ENCODE data around the gene NLRP11.

Gene NLRP11

DNA sequence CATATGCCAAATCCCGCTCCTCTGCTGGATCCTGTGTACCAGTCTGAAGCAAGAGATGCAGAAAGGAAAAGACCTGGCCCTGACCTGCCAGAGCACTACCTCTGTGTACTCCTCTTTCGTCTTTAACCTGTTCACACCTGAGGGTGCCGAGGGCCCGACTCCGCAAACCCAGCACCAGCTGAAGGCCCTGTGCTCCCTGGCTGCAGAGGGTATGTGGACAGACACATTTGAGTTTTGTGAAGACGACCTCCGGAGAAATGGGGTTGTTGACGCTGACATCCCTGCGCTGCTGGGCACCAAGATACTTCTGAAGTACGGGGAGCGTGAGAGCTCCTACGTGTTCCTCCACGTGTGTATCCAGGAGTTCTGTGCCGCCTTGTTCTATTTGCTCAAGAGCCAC is 26.6 kb upstream of the NLRP11 start:
- WGBS (ENCODE audit: extremely low coverage, insufficient coverage, low lambda C conversion rate), result no CpG with 5 or more reads among the region's 14 CpGs
- no peak overlapping the region for H3K4ac ChIP-seq (ENCODE audit: low read depth, low read length)
- H3K23ac ChIP-seq (ENCODE audit: low read length), result no peak overlapping the region
- H3K4me3 ChIP-seq (ENCODE audit: low read length), result no peak overlapping the region
- H2BK5ac ChIP-seq (ENCODE audit: low read length), result no peak overlapping the region
- no peaks in the 10 kb centered on the region for H3K4me1 ChIP-seq (ENCODE audit: control insufficient read depth, low read depth, low read length)
- H2BK15ac ChIP-seq (replicated peaks; ENCODE audit: low read depth), result no peak overlapping the region
- H4K5ac ChIP-seq (ENCODE audit: low read length), result no peak overlapping the region
- H3K36me3 ChIP-seq (ENCODE audit: control insufficient read depth, insufficient read depth, low read length), result no peaks in the 10 kb centered on the region
- H3K27ac ChIP-seq (ENCODE audit: low read depth, low read length), result no peak overlapping the region
- no peaks in the 10 kb centered on the region for H3K27me3 ChIP-seq (ENCODE audit: insufficient read depth, low read length, poor library complexity)
- no peak for DNase-seq
- H2BK120ac ChIP-seq (ENCODE audit: low read depth, low read length), result no peak overlapping the region
- no peak overlapping the region for H3K18ac ChIP-seq (ENCODE audit: low read length)
- no peaks in the 10 kb centered on the region for H3K79me2 ChIP-seq (ENCODE audit: control insufficient read depth, insufficient read depth, low read length)
- no peak overlapping the region for H2AK5ac ChIP-seq (ENCODE audit: low read length)
- H3K56ac ChIP-seq (ENCODE audit: low read length), result no peak overlapping the region
- H3K4me2 ChIP-seq (ENCODE audit: low read length), result no peak overlapping the region
- no peaks in the 10 kb centered on the region for H3K79me1 ChIP-seq (ENCODE audit: low read length)
- H4K8ac ChIP-seq (ENCODE audit: low read depth, low read length), result no peak overlapping the region
- H3K9ac ChIP-seq (ENCODE audit: low read length), result no peak overlapping the region

DNA sequence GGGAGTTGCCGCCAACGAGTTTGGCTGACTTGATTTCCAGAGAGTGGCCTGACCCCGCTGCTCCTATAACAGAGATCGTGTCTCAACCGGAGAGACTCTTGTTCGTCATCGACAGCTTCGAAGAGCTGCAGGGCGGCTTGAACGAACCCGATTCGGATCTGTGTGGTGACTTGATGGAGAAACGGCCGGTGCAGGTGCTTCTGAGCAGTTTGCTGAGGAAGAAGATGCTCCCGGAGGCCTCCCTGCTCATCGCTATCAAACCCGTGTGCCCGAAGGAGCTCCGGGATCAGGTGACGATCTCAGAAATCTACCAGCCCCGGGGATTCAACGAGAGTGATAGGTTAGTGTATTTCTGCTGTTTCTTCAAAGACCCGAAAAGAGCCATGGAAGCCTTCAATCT is 26.2 kb upstream of the NLRP11 start:
- H3K36me3 ChIP-seq (ENCODE audit: control insufficient read depth, insufficient read depth, low read length), result no peaks in the 10 kb centered on the region
- H3K27ac ChIP-seq (ENCODE audit: low read depth, low read length), result no peak overlapping the region
- H2BK5ac ChIP-seq (ENCODE audit: low read length), result no peak overlapping the region
- no peak overlapping the region for H3K4me2 ChIP-seq (ENCODE audit: low read length)
- no peaks in the 10 kb centered on the region for H3K79me1 ChIP-seq (ENCODE audit: low read length)
- no peak overlapping the region for H2BK120ac ChIP-seq (ENCODE audit: low read depth, low read length)
- no peak overlapping the region for H3K23ac ChIP-seq (ENCODE audit: low read length)
- no peaks in the 10 kb centered on the region for H3K4me1 ChIP-seq (ENCODE audit: control insufficient read depth, low read depth, low read length)
- H3K4ac ChIP-seq (ENCODE audit: low read depth, low read length), result no peak overlapping the region
- no peak overlapping the region for H2AK5ac ChIP-seq (ENCODE audit: low read length)
- no peaks in the 10 kb centered on the region for H3K27me3 ChIP-seq (ENCODE audit: insufficient read depth, low read length, poor library complexity)
- no peak overlapping the region for H3K9ac ChIP-seq (ENCODE audit: low read length)
- H3K79me2 ChIP-seq (ENCODE audit: control insufficient read depth, insufficient read depth, low read length), result no peaks in the 10 kb centered on the region
- DNase-seq, result no peak
- H4K5ac ChIP-seq (ENCODE audit: low read length), result no peak overlapping the region
- H3K4me3 ChIP-seq (ENCODE audit: low read length), result no peak overlapping the region
- no peak overlapping the region for H4K8ac ChIP-seq (ENCODE audit: low read depth, low read length)
- no peak overlapping the region for H3K56ac ChIP-seq (ENCODE audit: low read length)
- WGBS (ENCODE audit: extremely low coverage, insufficient coverage, low lambda C conversion rate), result no CpG with 5 or more reads among the region's 23 CpGs
- H3K18ac ChIP-seq (ENCODE audit: low read length), result no peak overlapping the region
- H2BK15ac ChIP-seq (replicated peaks; ENCODE audit: low read depth), result no peak overlapping the region

DNA sequence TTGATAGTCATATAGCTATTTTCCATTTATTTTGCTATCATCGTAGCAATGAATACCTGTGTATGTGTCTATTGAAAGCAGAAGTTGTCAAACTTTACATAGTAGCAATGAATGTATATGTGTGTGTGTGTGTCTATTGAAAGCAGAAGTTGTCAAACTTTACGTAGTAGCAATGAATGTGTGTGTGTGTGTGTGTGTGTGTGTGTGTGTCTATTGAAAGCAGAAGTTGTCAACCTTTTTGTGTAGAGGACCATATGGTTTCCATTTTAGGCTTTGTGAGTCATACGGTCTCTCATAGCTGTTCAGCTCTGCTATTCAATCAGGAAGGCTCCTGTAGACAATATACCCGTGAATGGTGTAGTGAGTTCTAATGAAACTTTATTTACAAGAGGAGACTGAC is 25.4 kb upstream of the NLRP11 start:
- Histone ChIP-seq H3K27me3 (ENCODE audit: insufficient read depth, low read length, poor library complexity) (no peaks in the 10 kb centered on the region), H2AK5ac (ENCODE audit: low read length) (no peak overlapping the region), H2BK5ac (ENCODE audit: low read length) (no peak overlapping the region), H4K5ac (ENCODE audit: low read length) (no peak overlapping the region), H3K4me1 (ENCODE audit: control insufficient read depth, low read depth, low read length) (no peaks in the 10 kb centered on the region), H2BK15ac (replicated peaks; ENCODE audit: low read depth) (no peak overlapping the region), H3K18ac (ENCODE audit: low read length) (no peak overlapping the region), H3K27ac (ENCODE audit: low read depth, low read length) (no peak overlapping the region), H3K23ac (ENCODE audit: low read length) (no peak overlapping the region), H3K79me2 (ENCODE audit: control insufficient read depth, insufficient read depth, low read length) (no peaks in the 10 kb centered on the region), H3K56ac (ENCODE audit: low read length) (no peak overlapping the region), H2BK120ac (ENCODE audit: low read depth, low read length) (no peak overlapping the region), H3K4me3 (ENCODE audit: low read length) (no peak overlapping the region), H3K79me1 (ENCODE audit: low read length) (no peaks in the 10 kb centered on the region), H4K8ac (ENCODE audit: low read depth, low read length) (no peak overlapping the region), H3K9ac (ENCODE audit: low read length) (no peak overlapping the region), H3K36me3 (ENCODE audit: control insufficient read depth, insufficient read depth, low read length) (no peaks in the 10 kb centered on the region), H3K4ac (ENCODE audit: low read depth, low read length) (no peak overlapping the region), H3K4me2 (ENCODE audit: low read length) (no peak overlapping the region)
- DNase-seq, result no peak
- no CpG with 5 or more reads among the region's 4 CpGs for WGBS (ENCODE audit: extremely low coverage, insufficient coverage, low lambda C conversion rate)

DNA sequence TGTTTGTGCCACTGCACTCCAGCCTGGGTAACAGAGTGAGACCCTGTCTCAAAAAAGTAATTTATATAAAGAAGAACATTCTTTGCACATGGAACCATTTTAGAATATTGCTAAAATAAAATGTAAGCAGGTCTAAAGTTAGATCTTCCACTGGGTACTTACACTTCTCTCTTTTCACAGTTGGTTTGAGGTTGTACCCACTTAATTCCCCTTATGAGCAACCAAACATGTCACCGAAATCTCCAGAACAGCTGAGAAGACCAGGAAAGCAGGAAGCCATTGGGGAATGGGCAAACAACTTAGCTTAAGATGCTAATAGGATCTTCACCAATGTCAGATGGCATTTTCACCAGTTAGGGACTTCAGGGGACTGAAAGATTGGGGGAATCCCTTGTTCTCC is 23.4 kb upstream of the NLRP11 start:
- Histone ChIP-seq H3K79me2 (ENCODE audit: control insufficient read depth, insufficient read depth, low read length) (no peaks in the 10 kb centered on the region), H3K9ac (ENCODE audit: low read length) (no peak overlapping the region), H3K79me1 (ENCODE audit: low read length) (no peaks in the 10 kb centered on the region), H3K27me3 (ENCODE audit: insufficient read depth, low read length, poor library complexity) (no peaks in the 10 kb centered on the region), H3K4me2 (ENCODE audit: low read length) (no peak overlapping the region), H4K8ac (ENCODE audit: low read depth, low read length) (no peak overlapping the region), H4K5ac (ENCODE audit: low read length) (no peak overlapping the region), H3K23ac (ENCODE audit: low read length) (no peak overlapping the region), H3K27ac (ENCODE audit: low read depth, low read length) (no peak overlapping the region), H3K4me1 (ENCODE audit: control insufficient read depth, low read depth, low read length) (no peaks in the 10 kb centered on the region), H2AK5ac (ENCODE audit: low read length) (no peak overlapping the region), H3K18ac (ENCODE audit: low read length) (no peak overlapping the region), H3K36me3 (ENCODE audit: control insufficient read depth, insufficient read depth, low read length) (no peaks in the 10 kb centered on the region), H3K56ac (ENCODE audit: low read length) (no peak overlapping the region), H2BK15ac (replicated peaks; ENCODE audit: low read depth) (no peak overlapping the region), H2BK120ac (ENCODE audit: low read depth, low read length) (no peak overlapping the region), H3K4ac (ENCODE audit: low read depth, low read length) (no peak overlapping the region), H2BK5ac (ENCODE audit: low read length) (no peak overlapping the region), H3K4me3 (ENCODE audit: low read length) (no peak overlapping the region)
- no peak for DNase-seq
- no CpG with 5 or more reads among the region's 1 CpG for WGBS (ENCODE audit: extremely low coverage, insufficient coverage, low lambda C conversion rate)

GRCh38 chr19:55838906-55839305 is 7.1 kb upstream of the NLRP11 start:
- DNase-seq, result no peak
- Histone ChIP-seq H4K5ac (ENCODE audit: low read length) (no peak overlapping the region), H3K79me2 (ENCODE audit: control insufficient read depth, insufficient read depth, low read length) (no peaks in the 10 kb centered on the region), H3K4ac (ENCODE audit: low read depth, low read length) (no peak overlapping the region), H3K27me3 (ENCODE audit: insufficient read depth, low read length, poor library complexity) (no peaks in the 10 kb centered on the region), H3K18ac (ENCODE audit: low read length) (no peak overlapping the region), H2BK5ac (ENCODE audit: low read length) (no peak overlapping the region), H2BK15ac (replicated peaks; ENCODE audit: low read depth) (no peak overlapping the region), H3K23ac (ENCODE audit: low read length) (no peak overlapping the region), H3K56ac (ENCODE audit: low read length) (no peak overlapping the region), H3K27ac (ENCODE audit: low read depth, low read length) (no peak overlapping the region), H3K4me3 (ENCODE audit: low read length) (no peak overlapping the region), H2BK120ac (ENCODE audit: low read depth, low read length) (no peak overlapping the region), H3K4me1 (ENCODE audit: control insufficient read depth, low read depth, low read length) (no peaks in the 10 kb centered on the region), H3K36me3 (ENCODE audit: control insufficient read depth, insufficient read depth, low read length) (no peaks in the 10 kb centered on the region), H3K9ac (ENCODE audit: low read length) (no peak overlapping the region), H4K8ac (ENCODE audit: low read depth, low read length) (no peak overlapping the region), H3K79me1 (ENCODE audit: low read length) (no peaks in the 10 kb centered on the region), H3K4me2 (ENCODE audit: low read length) (no peak overlapping the region), H2AK5ac (ENCODE audit: low read length) (no peak overlapping the region)
- WGBS (ENCODE audit: extremely low coverage, insufficient coverage, low lambda C conversion rate), result no CpG with 5 or more reads among the region's 4 CpGs

- no peaks in the 10 kb centered on the region for H3K4me1 ChIP-seq (ENCODE audit: control insufficient read depth, low read depth, low read length)
- no peak for DNase-seq
- H3K27ac ChIP-seq (ENCODE audit: low read depth, low read length), result no peak overlapping the region
- H3K36me3 ChIP-seq (ENCODE audit: control insufficient read depth, insufficient read depth, low read length), result no peaks in the 10 kb centered on the region
- H3K79me2 ChIP-seq (ENCODE audit: control insufficient read depth, insufficient read depth, low read length), result no peaks in the 10 kb centered on the region
- H2AK5ac ChIP-seq (ENCODE audit: low read length), result no peak overlapping the region
- H4K8ac ChIP-seq (ENCODE audit: low read depth, low read length), result no peak overlapping the region
- H3K4me2 ChIP-seq (ENCODE audit: low read length), result no peak overlapping the region
- no peaks in the 10 kb centered on the region for H3K79me1 ChIP-seq (ENCODE audit: low read length)
- no peak overlapping the region for H3K23ac ChIP-seq (ENCODE audit: low read length)
- no peak overlapping the region for H3K4ac ChIP-seq (ENCODE audit: low read depth, low read length)
- no peak overlapping the region for H3K4me3 ChIP-seq (ENCODE audit: low read length)
- no peak overlapping the region for H4K5ac ChIP-seq (ENCODE audit: low read length)
- no peak overlapping the region for H3K18ac ChIP-seq (ENCODE audit: low read length)
- no peak overlapping the region for H3K9ac ChIP-seq (ENCODE audit: low read length)
- WGBS (ENCODE audit: extremely low coverage, insufficient coverage, low lambda C conversion rate), result no CpG with 5 or more reads among the region's 3 CpGs
- no peaks in the 10 kb centered on the region for H3K27me3 ChIP-seq (ENCODE audit: insufficient read depth, low read length, poor library complexity)
- H3K56ac ChIP-seq (ENCODE audit: low read length), result no peak overlapping the region
- no peak overlapping the region for H2BK5ac ChIP-seq (ENCODE audit: low read length)
- no peak overlapping the region for H2BK120ac ChIP-seq (ENCODE audit: low read depth, low read length)
- H2BK15ac ChIP-seq (replicated peaks; ENCODE audit: low read depth), result no peak overlapping the region
These were observed 6.5 kb upstream of the NLRP11 start for GRCh38 chr19:55838251-55838650.

All from mesendoderm (in vitro differentiated cells).